ENCODE results near the gene ABI2.
"Not testable (repeated sequence)": the region's sequence is repeated elsewhere in the genome, so short reads cannot be mapped to it uniquely, and the experiment has no call there.

Gene ABI2

GRCh38 chr2:203327901-203328759 lies at the start of gene ABI2:
Gene ABI2 (plus strand): TSS chr2:203328394. CDS start chr2:203328515, 121 bp downstream.
- no peak for TF ChIP-seq CTCF (IDR thresholded peaks at IDR 0.05; ENCODE audit: control insufficient read depth, insufficient read depth, low read depth, low read length, missing control alignments)
- DNase-seq (ENCODE audit: low read depth) = no peak
- peak within 1 kb of the TSS; percentile 97 for H3K4me3 ChIP-seq (ENCODE audit: control insufficient read depth, low read depth, low read length)

DNA sequence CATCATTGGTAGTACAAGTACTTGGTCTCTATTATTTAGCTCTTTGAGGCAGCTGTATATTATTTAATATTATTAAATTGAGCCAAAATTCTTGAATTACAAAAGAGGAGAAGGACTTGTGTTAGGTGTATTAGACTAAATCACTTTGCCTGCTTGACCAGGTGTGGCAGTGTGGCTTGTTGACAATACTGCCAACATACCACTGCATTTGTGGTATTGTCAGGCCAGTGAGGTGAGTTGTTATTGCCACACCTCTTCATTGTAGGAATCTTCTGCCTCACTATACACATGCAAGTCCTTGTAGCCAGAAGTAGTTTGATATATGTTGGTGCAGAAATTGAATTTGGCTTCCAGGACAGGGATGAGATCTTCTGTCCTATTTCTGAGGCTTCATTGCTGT lies 48.9 kb upstream of the ABI2 start:
- no peak for TF ChIP-seq CTCF (IDR thresholded peaks at IDR 0.05; ENCODE audit: control insufficient read depth, insufficient read depth, low read depth, low read length, missing control alignments)
- DNase-seq (ENCODE audit: low read depth) = no peak

GRCh38 chr2:203280428-203281064 lies 47.6 kb upstream of the ABI2 start:
- TF ChIP-seq CTCF (IDR thresholded peaks at IDR 0.05; ENCODE audit: control insufficient read depth, insufficient read depth, low read depth, low read length, missing control alignments) = no peak
- peak; percentile 76 for DNase-seq (ENCODE audit: low read depth)
- H3K4me3 ChIP-seq (ENCODE audit: control insufficient read depth, low read depth, low read length) = no peak overlapping the region

More for the DNA sequence above, 48.9 kb upstream of the ABI2 start:
- no peak overlapping the region for H3K4me3 ChIP-seq (ENCODE audit: control insufficient read depth, low read depth, low read length)

- no peak for DNase-seq (ENCODE audit: low read depth)
- no peak overlapping the region for H3K4me3 ChIP-seq (ENCODE audit: control insufficient read depth, low read depth, low read length)
- TF ChIP-seq CTCF (IDR thresholded peaks at IDR 0.05; ENCODE audit: control insufficient read depth, insufficient read depth, low read depth, low read length, missing control alignments) = no peak
Measured at GRCh38 chr2:203282101-203282500, 46.1 kb upstream of the ABI2 start.

DNA sequence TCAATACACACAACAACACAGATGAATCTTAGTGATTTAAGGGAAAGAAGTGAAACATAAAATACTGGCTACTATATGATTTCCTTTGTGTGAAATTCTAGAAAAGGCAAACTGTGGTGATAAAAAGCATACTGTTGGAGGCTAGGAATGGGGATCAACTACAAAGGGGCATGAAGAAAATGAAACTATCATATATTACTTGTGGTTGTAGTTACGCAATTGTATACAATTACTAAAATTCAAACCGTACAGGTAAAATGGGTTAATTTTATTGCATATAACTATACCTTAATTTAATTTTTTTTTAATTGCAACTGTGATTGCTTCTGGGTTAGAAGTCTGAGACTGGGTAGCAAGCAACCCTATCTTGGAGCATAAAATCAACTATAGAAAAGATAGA lies 41.7 kb upstream of the ABI2 start:
- TF ChIP-seq CTCF (IDR thresholded peaks at IDR 0.05; ENCODE audit: control insufficient read depth, insufficient read depth, low read depth, low read length, missing control alignments) = no peak
- no peak overlapping the region for H3K4me3 ChIP-seq (ENCODE audit: control insufficient read depth, low read depth, low read length)
- no peak for DNase-seq (ENCODE audit: low read depth)

GRCh38 chr2:203301667-203302066 lies 26.5 kb upstream of the ABI2 start:
- no peak for DNase-seq (ENCODE audit: low read depth)
- no peak for TF ChIP-seq CTCF (IDR thresholded peaks at IDR 0.05; ENCODE audit: control insufficient read depth, insufficient read depth, low read depth, low read length, missing control alignments)
- H3K4me3 ChIP-seq (ENCODE audit: control insufficient read depth, low read depth, low read length) = no peak overlapping the region

DNA sequence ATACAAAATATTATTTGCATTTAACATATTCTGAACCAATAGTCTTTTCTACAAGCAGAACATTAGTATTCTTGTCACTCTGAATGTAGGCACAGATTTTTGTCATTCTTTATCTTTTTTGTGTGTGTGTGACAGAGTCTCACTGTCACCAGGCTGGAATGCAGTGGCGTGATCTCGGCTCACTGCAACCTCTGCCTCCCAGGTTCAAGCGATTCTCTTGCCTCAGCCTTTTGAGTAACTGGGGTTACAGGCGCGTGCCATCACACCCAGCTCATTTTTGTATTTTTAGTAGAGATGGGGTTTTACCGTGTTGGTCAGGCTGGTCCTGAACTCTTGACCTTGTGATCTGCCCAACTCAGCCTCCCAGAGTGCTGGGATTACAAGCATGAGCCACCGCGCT lies 25.6 kb upstream of the ABI2 start:
- not testable (repeated sequence) for DNase-seq (ENCODE audit: low read depth)

More for the DNA sequence above, 25.6 kb upstream of the ABI2 start:
- not testable (repeated sequence) for H3K4me3 ChIP-seq (ENCODE audit: control insufficient read depth, low read depth, low read length)

Measured in AG09309 (cell line).